ENCODE data around the gene GCFC2.

- no peak for TF ChIP-seq EZH2phosphoT487 (IDR thresholded peaks at IDR 0.05; ENCODE audit: low read depth, severe bottlenecking, unreplicated experiment)
- no peak for TF ChIP-seq EZH2 (IDR thresholded peaks at IDR 0.05; ENCODE audit: borderline replicate concordance)
- TF ChIP-seq CTCF (IDR thresholded peaks at IDR 0.05; ENCODE audit: poor library complexity), result no peak
Observed at GRCh38 chr2:75675908-75676307, 34.8 kb downstream of the GCFC2 start.
